Measurements from ENCODE around the gene NISCH.

- TF ChIP-seq CTCF (IDR thresholded peaks at IDR 0.05; ENCODE audit: low read depth, low read length) (no peak), EZH2phosphoT487 (IDR thresholded peaks at IDR 0.05; ENCODE audit: low read depth) (no peak)
Measured at GRCh38 chr3:52480768-52481715, 25.6 kb downstream of the NISCH start.

Measured in OCI-LY3 (cell line).